ENCODE results near the gene HSD3B2.

The HSD3B2 gene

GRCh38 chr1:119404736-119405135 lies 10.2 kb upstream of the HSD3B2 start:
- DNase-seq = no peak

- no peak for DNase-seq
Observed at GRCh38 chr1:119409731-119410130, 5.2 kb upstream of the HSD3B2 start.

DNA sequence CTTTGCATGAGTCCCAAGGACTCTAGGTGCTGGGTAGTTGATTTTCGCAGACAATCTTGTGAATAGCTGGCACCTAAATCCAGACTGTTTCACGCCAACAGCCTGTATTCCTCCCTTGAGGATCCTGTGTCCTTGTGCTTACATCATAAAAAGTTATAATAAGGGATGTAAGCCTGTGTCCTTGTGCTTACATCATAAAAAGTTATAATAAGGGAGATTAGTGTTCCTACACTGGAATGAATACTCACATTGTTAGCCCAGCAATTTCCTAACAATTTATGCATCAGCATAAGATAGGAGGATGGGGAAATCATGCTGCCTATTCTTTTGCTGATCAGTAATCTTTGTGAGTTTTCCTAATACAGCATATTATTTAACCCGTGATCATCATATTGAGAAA lies 4.0 kb upstream of the HSD3B2 start:
- no peak for DNase-seq

DNA sequence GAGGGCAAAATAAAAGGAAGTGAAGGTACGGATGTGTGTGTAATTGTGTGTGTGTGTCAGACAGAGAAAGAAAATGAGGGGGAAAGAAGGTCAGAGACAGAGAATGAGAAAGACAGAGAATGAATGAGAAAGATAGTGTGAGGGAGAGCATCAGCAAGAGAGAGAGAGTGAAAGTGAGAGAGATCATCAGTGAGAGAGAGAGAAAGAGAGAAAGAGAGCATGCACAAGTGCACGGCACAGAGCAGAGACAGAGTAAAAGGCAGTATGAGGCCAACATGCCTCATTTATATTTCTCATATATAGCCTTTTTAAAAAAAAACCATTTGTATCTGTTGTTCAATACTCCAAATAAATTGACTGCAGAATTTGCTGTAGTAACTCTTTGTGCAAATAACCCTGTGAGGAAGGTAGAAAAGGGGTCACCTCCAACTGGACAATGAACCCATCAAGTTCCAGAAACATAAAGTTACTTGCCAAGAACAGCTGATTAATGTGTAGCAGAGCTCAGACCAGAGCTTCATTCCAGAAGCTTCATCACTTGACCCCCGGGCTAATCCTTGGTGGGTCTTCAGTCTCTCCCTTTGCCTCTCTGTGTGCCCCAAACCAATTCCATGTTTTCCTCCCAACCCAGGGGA lies 1.2 kb downstream of the HSD3B2 start:
- no peak for DNase-seq

DNA sequence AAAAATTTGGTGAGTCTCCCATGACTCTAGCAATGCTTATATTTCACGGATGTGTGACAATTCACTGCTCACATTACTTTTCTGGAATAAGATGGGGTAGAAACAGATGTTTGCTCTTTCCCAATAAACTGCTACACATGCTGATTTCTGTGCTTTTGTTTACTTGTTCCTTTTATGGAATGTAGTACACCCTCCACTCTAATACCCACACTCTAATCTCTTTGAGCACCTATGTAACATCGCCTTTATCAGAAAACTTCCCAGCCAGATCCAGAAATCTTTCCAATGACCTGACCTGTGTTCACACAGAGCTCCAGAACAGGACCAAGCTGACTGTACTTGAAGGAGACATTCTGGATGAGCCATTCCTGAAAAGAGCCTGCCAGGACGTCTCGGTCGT lies 4.2 kb downstream of the HSD3B2 start:
- no peak for DNase-seq

- no peak for DNase-seq
Observed at GRCh38 chr1:119420638-119421037, 5.7 kb downstream of the HSD3B2 start.

GRCh38 chr1:119422631-119423030 lies 7.7 kb downstream of the HSD3B2 start:
- DNase-seq = no peak

- no peak for DNase-seq
Observed at GRCh38 chr1:119428991-119429390, 14.0 kb downstream of the HSD3B2 start.

DNA sequence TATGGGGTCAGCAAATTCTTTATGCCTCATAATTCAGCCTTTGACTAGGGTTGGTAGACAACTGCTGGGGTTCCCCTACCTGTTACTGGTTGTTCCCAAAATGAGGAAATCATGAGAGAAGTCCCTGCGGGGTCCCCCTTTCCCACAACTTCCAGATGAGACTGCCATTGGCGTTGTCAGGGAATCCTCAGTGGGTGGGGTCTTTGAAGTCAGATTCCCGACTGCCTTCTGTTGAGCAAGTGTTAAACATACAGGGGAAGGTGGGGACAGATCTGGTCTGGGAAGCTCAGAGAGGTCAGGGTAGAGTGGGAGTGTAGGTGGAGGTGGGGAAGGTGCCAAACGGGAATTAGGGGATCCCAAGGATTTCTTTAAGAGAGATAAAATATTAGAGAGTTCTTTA lies 14.7 kb downstream of the HSD3B2 start:
- no peak for DNase-seq

- no peak for DNase-seq
Observed at GRCh38 chr1:119430486-119430885, 15.5 kb downstream of the HSD3B2 start.

GRCh38 chr1:119431836-119432235 lies 16.9 kb downstream of the HSD3B2 start:
- DNase-seq = no peak

- no peak for DNase-seq
Observed at GRCh38 chr1:119435052-119435451, 20.1 kb downstream of the HSD3B2 start.

DNA sequence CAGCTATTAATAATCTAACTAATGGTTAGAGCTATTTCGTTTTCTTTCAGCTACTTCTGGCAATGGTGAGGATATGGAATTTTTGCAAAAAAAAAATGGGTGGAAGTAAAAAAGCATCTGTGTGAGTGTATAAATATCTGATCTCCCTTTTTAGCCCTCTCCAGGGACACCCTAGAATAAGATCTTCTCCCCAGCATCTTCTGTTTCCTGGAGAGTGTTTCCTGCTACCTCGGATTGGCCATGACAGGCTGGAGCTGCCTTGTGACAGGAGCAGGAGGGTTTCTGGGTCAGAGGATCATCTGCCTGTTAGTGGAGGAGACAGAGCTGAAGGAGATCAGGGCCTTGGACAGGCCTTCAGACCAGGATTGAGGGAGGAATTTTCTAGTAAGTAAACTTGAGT lies 23.8 kb downstream of the HSD3B2 start:
- no peak for DNase-seq

DNA sequence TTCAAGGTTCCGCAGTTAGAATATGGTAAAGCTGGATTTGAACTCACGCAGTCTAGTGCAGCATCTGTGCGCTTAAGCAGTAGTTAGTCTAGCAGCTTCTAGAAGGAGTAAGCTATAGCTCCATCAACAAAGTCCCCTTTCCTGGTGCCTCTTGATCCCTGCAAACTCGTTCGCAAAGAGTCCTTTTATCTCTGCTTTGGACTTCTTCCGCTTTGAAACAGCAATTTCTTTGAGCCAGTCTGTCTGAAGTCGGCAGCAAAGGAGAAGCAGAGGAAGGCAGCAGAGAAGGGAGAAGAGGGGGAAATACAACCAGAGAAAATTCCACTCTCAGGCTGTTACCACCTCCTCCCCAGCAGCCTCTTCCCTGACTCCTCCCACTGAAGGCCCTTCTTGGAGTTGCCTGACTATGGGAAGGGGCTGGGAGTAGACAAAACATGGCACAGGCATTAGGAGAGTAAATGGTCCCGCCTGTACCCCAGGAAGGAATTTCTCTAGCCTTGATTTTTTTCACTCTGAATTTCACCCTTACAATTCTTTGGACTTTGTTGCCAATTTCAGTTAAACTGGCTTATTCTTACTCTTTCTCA lies 25.9 kb downstream of the HSD3B2 start:
- DNase-seq = no peak

DNA sequence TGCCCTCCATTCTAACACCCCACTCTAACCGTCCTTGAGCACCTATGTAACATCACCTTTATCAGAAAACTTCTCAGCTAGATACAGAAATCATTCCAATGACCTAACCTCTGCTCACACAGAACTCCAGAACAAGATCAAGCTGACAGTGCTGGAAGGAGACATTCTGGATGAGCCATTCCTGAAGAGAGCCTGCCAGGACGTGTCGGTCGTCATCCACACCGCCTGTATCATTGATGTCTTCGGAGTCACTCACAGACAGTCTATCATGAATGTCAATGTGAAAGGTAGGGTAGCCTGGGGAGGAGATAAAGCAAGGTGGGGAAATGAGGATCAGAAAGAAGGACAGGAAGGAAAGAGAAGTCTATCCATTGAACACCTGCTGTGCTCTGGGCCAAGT lies 27.8 kb downstream of the HSD3B2 start:
- no peak for DNase-seq

GRCh38 chr1:119446321-119446720 lies 31.4 kb downstream of the HSD3B2 start:
- no peak for DNase-seq

DNA sequence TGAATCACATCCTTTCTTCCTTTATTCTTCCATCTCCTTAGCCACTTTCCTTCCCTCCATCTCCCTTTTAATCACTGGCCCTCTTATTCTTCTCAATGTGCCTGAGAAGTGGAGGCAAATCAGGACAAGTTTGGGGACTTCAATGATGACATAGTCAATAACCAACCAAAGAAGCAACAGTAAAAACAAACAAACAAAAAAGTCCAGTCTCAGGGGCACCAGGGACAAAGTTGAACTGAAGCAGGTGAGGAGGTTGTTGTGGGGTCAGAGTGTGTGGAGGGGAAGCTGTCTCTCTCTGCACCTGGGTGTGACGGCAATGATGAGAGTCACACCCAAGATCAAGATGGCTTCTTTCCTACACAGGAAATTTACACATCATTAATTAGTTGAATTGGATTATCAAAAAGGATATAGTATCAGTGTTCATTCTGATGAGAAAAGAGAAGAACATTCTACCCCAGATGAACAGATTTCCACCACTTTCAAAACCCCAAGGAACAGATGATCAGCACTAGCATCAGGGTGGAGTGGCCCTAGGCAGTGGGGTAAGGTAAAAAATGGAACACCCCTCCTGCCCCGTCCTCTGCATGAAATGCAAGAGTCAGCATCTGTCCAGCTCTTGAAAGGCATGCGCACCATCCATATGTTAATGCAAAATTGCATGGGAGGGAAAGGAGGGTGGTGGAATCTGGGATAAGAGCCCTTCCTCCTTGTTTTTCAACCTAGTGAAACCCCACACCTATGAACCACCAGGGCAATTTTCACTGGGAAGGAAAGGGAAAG lies 32.6 kb downstream of the HSD3B2 start:
- no peak for DNase-seq

DNA sequence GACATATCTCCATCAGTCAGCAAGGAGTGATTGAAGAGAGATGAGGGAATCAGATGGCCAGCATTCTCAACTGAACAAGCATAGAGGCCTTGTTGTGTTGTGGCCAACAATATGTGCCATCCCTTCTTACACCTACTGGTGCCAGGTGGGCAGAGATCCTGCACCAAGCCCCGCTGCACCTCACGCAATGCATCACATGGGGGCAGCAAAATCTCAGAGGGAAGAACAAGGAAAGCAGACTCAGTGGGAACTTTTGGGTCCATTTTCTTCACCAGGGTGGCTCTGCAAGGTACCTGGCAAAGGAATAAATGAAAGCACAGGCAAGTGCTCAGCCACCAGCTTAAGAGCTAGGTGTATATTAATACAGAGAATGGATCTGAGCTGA lies 33.2 kb downstream of the HSD3B2 start:
- no peak for DNase-seq

- DNase-seq = no peak
Observed at GRCh38 chr1:119449971-119450370, 35.0 kb downstream of the HSD3B2 start.

DNA sequence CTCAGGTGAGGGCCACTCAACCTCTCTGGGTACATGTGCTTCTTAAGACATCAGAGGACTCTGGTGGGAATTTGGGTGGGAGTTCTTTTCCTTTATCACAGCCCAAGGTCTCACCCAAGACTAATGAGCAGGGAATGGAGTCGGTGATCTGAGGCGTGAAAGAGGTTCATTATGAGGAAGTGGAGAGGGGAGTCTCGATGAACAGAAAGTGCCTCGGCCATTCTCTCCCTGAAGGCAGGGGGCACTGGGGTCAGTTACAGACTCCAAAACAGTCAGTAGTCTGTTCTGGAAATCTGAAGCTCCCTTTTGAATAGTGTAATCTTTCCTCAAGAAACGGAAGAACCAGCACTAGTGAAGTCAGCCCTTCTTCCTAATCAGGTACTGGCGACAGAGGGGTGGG lies 36.2 kb downstream of the HSD3B2 start:
- DNase-seq = no peak

DNA sequence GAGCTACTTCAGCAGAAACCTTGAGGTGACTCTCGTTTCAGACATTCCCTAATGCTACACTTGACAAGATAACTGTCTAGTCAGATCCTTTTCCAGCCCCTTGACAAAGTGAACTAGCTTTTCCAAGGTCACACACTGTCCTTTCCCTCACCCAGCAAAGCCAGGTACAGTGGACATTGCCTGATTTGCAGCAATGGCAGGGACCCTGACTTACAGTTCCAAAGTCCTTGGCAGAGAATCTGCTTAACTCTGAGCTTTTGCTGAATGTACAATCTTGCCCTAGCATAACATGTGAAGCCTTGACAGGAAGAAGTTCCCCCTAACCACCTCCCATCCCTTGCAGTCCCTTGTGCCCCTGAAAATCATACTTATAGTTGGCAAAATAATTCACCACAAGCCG lies 37.1 kb downstream of the HSD3B2 start:
- no peak for DNase-seq

- DNase-seq = peak; percentile 59
Observed at GRCh38 chr1:119453021-119453420, 38.1 kb downstream of the HSD3B2 start.

- no peak for DNase-seq
Observed at GRCh38 chr1:119462964-119463363, 48.0 kb downstream of the HSD3B2 start.

DNA sequence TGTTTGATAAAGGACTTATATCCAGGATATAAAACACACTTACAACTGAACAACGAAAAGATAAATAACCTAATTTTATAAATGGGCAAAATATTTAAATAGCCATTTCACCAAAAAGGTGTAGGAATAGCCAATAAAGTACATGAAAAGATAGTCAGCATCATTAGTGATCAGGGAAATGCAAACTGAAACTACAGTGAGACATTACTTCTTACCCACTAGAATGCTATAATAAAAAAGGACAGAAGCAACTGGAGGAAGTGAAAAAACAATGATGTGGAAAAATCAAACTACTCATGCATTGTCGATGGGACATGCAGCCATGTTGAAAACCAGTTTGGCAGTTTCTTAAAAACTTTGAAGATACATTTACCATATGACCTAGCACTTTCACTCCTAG lies 48.6 kb downstream of the HSD3B2 start:
- no peak for DNase-seq

DNA sequence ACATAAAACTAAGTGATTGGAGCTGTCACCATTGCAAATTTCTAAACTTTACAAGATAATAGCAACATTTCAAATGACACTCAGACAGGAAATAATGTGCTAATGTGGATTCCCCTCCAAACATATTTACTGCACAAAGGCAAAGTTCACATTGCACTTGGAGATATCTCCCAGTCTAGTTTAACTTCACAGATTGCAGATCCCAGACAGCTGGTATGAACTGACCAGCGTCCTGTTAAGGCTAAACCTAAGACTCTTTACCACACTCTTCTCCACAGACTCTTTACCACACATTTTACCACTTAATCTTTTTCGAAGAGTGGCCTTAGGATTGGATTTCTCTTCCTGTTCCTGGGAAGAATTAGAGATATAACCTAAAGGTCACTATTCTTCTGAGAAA lies 51.5 kb downstream of the HSD3B2 start:
- DNase-seq = no peak
